ENCODE results near the gene RERE.
"Not testable (repeated sequence)": the region's sequence is repeated elsewhere in the genome, so short reads cannot be mapped to it uniquely, and the experiment has no call there.

RERE gene

DNA sequence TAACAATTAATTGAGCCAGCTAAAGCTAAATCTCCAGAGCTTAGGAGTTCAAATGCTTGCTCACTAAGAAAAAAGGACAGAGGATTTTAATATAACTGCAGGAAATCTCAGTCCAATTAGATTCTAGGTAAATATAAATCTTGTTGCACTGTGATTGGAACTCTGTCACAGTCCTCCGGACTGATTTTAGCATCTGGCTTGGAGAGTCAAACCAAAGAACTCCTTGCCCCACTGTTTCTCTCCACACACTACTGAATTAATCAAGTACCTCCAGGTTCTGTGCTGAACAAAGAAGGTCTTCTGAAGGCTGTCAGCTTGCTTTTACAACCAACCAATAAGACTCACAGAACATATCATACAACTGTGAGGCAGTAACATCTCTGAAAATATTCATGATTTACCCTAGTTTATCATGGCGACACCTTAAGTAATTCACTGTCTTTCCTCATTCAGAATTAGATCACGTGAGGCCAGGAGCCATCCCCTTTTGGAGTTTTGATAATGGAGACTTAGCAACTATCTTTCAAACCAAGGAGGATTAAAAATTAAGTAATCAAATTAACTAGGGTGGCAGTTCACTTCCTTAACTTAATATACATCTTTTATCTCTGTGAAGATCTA lies 176.0 kb downstream of the RERE start:
- DNase-seq: no peak

DNA sequence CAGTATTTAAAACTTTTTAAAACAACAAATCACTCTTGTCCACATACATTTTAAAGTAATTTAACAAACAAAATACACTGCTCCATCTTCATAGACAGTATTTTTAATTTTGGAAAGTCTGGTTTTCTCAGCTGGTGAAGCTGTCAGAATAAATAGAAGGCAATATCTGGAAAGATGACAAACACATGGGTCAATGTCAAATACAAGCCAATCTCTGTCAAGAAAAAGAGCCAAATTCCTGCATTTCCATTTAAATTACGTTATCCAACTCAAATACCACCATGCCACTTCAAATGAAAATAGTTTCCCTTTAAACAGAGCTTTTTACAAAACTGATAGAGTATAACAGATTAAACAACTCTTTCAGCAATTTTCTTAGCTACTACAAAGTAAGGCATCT lies 176.5 kb downstream of the RERE start:
- DNase-seq: no peak

DNA sequence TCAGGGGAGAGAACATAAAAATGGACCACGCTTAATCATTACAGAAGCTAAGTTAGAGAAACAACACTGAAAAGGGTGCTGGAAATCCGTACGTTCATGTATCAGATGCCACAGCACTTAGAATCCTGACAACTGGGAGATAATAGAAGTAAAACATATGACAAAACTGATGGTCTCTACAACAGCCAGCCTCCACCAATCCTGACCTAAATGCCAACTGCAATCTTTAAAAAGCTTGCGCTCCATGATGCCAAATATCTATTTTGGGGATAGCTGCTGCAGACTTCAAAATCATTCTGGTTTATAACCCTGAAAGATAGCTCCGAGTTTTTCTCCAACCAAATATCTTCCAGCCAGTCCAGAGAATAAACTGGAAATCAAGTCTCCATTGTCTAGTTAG lies 178.3 kb downstream of the RERE start:
- no peak for DNase-seq

DNA sequence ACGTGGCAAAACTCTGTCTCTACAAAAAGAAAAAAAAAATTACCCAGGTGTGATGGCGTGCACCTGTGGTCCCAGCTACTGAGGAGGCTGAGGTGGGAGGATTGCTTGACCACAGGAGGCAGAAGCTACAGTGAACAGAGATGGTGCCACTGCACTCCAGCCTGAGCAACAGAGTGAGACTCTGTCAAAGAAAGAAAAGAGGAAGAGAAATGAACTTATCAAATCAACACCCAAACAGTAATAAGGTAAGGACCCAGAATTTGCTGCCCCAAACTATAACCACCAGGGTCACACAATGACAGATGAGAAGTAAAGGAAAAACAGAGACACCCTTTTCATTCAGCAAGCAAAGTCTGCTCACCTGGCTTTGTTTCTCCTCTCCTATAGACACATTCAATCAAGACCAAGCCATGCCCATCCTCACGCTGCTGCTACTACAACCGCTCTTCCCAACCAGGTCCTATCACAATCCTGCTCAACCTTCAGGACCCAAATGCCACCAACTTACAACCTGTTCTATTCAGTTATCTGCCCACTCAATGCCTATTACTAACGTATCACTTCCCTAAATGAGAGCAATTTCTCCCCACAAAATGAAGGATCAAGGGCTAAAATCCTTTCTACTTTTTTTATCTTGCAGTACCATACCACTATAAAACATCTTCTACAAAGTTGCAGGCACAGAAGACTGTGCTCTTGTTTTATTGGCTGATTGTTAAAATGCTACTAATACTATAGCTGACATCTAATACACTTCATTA lies 183.5 kb downstream of the RERE start:
- no peak for DNase-seq

DNA sequence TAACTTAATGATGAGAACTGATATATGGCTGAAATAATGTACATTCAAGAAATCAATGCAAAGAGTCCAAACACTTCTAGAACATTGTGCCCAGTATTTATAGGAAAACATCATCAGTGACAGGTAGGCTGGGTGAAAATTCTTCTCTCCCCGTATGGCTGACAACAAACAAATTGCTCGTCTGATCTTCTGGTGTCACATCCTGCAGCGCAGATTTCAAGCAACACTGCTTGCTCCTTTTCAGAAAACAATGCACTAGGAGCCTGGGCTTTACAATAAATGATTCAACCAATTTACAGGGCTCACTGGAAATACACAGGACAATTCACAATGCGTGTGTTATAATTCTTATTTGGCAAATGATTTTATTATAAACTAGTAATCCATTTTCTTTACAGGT lies 185.3 kb downstream of the RERE start:
- no peak for DNase-seq

DNA sequence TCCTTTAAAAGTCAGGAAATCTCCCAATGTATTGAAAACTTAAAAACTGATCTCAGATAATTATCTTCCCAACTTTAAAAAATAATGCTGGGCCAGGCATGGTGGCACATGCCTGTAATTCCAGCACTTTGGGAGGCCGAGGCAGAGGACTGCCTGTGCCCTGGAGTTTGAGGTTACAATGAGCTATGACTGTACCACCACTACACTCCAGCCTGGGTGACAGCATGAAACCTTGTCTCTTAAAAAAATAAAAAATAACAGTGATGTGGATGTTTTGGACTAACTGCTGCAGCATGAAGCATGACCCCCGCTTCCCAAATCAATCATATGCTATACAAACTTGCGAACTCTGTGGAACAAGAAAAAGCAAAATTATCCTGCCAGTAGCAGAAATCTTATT lies 186.3 kb downstream of the RERE start:
- no peak for DNase-seq

DNA sequence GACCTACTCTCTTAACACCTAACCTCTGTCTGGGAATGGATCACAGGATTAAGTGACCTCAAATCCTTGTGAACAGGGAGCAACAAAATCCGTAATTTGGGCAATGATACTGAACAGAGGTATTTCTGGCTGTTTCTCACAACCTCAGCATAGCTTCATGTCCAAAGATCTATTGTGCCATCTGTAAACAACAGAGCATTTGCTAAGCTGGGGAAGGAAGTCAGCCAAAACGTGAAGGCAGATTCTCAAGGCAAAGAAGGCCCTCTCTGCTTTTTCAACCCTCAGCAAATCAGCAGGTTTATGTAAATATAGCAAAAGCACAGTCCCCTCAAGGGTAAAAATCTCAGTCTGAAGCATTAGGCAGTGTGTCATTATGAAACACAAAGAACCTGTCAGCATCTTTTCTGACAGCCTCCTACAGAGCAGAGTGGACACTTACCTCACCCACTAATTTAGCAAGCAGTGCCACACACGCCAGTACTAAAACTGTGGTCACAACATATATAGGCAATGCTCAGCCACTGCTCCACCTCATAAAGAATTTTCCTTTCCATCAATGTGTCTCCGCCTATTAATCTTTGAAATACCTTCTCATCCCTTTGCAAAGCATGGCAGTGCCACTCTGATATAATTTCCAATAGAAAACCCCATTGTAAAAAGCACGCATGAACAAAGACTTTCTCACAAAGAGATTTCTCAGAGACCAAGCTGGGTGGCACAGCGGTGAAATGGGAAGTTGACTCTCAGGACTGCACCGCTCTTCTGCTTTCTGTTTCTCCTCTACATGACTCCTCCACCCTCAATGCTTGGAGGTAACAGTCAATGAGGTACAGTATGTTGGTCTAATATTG lies 188.0 kb downstream of the RERE start:
- DNase-seq: no peak

DNA sequence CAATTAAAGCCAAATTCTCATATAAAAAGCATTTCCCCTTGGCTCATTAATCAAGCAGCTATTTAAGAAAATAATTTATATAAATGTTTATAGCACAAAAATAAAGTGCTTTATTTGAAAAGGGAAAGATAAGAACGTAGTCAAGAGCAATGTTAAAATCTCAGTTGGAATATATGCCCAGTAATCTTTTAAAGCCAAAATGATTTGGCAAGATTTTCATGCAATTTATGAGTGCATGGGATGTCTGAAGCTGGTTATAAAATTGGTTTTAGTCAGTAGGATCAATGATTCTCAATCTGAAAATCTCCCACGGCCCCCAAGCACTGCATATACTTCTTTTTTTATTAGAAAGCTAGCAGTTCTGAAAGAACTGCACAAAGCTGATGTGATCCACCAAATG lies 188.8 kb downstream of the RERE start:
- no peak for DNase-seq

DNA sequence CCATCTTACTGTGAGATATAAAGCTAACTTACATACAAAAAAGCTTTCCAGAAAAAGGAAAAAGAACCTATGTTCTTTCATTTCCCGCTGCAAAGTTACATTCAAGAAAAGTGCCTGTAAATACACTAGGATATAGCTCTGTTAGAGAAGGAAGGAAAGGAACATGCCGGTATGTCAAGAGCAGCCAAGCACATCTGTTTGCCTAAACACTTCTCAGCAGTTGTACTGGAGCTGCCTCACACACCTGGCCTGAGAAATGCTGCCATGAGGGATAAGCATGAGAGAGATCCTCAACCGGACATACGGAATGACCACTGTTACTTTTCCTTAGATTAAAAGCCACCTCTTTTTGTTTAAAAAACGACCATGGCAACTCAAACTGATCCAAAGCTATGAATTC lies 189.7 kb downstream of the RERE start:
- DNase-seq: no peak

DNA sequence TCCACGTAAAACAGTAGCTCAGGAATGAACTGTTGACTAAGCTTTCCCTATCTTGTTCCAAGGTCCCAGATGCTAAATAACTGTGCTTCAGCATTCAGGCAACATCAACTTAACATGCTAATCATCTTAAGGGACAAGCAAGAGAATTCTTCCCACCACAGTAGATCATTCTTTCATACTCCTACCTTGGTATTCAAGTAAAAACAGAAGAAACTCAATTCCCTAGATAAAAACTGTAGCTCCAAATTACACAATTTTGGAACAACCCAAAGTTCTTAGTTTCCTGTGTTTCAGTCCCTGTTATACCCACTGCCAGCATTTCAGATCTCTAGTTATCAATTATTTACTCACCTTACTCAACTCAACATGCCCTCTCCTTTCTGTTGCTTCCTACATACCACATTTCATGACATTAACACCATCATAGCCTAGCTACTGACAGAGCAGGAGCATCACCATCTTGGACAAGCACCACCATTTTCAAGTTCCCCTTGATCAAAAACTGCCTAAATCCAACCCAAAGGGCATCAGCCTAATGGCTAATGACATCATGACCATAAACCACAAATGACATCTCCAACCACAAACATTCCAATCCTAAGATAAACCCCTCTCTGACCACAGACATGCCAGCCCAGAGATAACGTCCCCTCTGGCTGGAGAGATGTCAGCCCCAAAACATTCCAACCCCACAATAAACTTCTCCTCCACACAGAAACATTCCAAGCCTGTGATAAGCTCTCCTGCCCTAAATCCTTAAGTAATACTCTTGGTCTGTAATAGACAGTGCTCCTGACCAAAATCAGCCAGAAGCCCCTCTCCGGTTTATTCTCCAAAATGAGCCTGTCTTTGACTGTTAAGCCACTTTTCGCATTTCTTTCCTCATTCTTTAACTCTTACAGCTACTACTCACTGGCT lies 191.2 kb downstream of the RERE start:
- no peak for DNase-seq

DNA sequence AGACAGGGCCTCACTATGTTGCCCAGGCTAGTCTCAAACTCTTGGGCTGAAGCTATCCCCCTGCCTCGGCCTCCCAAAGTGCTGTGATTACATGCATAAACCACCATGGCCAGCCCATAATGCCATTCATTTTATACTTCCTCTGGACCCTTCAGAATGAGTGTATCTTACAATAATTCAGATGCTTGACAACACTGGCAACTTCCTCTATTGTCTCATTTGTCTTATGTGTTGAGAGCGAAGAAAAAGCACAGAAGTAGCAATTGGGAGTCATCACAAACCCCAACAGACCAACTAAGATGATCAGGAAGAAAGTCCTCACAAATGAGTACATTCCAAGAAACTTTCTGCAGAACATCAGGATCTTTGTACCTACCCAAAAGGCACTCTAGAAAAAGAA lies 191.9 kb downstream of the RERE start:
- no peak for DNase-seq

DNA sequence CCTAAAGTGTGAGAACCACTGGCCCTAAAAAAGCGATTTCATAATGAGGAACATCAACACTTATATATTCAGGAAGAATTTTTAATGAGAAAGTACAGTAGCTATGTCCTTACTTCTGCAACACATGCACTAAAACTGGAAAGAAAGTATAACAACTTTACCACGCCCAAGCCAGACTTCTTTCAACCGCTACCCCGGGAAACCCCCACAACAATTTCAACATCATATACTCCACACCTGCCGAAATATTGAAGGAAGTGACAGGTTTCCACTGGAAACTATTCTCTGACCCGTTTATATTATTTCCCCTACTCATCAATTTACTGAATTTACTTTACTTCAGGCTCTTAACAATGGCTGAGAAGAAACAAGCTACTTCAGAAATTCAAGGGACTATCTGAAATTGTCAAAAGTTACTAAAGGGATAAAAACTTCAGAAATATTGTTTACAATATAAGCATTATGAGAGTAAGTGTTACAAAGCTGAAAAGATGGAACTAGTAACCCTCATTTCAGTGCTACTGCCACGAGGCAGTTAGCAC lies 193.7 kb downstream of the RERE start:
- DNase-seq: not testable (repeated sequence)

DNA sequence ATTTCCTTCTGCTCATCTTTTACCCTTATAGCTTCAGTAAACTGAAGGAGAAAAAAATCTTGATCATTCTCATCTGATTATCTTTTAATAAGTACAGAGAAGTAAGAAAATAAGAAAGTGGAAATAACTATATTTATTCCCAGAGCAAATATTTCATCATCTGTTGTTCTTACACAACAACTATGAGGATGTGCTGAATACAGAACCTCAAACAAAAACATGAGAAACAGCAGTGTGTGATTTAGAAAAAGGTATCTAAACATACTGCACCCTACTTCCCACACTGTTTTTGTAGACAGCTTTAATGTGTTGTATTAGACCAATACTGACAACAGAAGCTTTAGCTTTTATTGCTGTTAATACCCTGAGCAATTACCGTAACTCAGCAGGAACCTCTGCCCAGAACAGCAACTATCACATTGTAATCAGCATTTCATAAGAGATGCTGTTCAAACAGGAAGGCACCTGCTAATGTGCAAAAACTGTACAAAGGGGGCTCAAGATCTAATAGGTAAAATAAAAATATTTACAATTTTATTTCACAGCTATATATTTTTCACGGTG lies 195.6 kb downstream of the RERE start:
- not testable (repeated sequence) for DNase-seq

DNA sequence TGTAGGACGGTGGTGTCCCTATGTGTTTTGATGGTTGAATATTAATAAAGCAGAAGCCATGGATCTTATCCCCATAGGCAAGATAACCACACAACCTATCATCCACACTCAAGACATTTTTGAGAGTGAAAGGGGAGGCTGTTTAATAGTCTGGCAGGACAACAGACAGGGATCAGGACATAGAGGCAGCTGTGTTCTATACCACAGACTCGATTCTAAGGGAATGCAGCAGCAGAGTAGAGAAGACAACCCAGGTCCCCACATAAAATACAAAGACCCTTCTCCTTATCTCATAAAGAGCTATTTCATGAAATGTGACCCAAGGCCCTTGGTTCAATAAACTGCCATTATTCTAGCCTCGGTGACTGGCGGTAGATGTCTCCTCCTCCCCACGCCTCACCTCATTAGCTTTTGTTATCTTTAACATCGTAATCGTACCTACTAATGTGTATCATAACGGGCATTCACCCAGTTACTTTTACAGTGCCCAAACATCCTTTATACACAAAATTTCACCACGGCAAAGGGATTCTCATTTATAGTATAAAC lies 196.3 kb downstream of the RERE start:
- not testable (repeated sequence) for DNase-seq

DNA sequence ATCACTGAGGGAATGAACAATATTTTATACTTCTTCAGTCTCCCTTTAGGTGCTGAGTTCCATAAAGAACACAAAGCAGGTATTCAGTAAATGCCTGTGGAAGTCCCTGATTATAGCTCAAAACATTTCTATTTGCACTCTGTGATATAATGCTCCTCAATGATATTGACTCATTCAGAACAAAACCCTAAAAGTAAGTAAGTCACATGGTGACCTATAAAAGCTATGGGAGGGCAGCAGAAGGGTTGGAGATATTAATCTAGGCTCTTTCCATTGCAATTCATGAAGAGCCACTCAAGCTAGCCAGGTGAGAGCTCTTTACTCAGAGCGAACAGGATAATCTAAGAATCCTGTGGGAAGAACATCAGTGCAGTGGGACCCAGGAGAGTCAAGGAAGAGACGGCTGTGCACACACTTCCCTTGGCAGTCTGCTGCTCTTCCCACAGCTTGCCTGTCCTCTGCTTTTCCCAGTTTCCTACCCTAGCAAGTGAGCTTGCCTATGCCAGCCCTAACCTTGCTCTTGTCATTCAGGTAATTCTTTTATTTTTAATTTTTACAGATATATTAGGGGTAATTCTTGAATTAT lies 197.4 kb downstream of the RERE start:
- not testable (repeated sequence) for DNase-seq

DNA sequence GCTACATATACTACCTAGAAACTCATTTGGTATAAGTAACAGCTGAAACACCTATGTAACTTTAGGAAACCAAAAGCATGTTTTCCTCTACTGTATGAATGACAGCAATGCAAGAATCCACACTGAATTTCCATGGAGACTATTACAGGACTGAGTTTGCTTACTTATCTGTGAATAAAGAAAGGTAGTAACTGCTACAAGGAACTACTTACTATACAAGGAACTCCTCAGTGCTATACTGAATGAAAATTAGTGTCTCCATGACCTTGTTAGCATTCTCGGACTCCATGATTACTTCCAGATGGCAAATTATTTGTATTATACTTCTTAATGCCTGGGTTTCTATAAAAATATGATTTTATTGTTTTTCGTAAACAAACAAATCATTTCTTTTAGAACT lies 198.0 kb downstream of the RERE start:
- DNase-seq: not testable (repeated sequence)

DNA sequence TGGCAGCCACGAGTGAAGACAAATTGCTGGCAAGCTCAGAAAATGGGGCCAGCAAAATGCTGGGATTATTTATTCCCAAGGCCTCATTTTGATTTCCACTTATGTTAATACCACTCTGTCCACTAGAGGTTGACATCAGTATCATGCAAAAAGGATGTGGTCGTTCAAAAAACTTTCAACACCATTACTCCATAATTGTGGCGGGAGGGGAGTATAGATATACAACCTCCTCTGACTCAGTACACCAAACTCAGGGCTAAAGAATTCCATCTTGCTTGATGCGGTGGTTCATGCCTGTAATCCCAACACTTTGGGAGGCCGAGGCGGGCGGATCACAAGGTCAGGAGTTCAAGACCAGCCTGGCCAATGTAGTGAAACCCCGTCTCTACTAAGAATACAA lies 200.6 kb downstream of the RERE start:
- not testable (repeated sequence) for DNase-seq

DNA sequence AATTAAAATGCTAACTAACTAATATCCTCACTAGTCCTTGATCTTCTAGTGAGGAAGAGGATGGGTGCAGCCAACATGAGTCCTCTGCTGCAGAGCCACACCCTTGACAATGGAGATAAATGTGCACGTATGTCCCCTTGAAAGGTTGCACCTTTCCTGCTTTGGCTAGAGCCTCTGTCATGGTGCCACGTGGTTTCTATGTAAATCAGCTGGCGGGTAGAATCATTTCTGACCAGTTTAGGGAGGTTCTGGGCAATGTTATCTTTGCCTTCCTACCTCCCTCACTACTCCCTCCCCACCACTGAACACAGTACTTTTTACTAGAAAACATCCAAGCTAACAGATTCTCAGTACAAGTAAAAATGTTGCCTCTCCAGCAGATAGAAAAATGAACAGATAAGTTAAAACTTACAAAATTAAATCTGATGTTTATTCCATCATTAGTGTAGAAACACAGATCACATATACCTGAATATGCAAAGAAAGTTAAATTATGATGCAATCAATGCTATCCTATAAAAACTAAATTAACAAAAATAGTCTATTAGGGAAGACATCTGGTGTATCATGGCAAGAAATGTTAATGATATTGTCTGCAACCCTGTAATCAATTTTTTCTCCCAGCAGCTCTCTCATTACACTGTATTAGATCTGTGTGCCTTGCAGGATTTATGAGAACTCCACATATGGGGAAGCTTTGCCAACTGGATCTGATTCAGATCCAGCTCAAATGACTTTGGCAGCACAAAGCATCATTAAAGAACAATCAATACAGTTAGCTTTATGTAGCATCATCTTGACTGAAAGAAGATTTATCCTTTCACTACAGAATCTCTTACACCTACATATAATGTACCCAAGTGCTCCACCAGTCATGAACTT lies 205.6 kb downstream of the RERE start:
- not testable (repeated sequence) for DNase-seq

DNA sequence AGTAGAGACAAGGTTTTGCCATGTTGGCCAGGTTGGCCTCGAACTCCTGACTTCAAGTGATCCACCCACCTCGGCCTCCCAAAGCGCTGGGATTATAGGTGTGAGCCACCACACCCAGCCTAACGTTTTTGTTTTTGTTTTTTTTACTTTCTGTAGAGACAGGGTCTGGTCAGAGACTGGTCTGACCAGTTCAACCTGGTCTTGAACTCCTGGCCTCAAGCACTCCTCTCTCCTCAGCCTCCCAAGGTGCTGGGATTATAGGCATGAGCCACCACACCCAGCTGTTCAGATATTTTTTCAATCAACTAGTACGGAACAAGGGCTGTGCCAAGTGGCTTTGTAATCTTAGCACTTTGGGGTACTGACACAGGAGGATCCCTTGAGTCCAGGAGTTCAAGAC lies 209.5 kb downstream of the RERE start:
- no peak for DNase-seq
